ENCODE data around the gene PTPN21. TPM values are rescaled to one million over a fixed set of nuclear protein-coding genes. Genes with fewer than 3 reads are reported as not detected.

PTPN21 gene
- polyA plus RNA-seq, 1 of the 3 experiments (the other 2 are of a cell fraction) = 5.6 TPM

DNA sequence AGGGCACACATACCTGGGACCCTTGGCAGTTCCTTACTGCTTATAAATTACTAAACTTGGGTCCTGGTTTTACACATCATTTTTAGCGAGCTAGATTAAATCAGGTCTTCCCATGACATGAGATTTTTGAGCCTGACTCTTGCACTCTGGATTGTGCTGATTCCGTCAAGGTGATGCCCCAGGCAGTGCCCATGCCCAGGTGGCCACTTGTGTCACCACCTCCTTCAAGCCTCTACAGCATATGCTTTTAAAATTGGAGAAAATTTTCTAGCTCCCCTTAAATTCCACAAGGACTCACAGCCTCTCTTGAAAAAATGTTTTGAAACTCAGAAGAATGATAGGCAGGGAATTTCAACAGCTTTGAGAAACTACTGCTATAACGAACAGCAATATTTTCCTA, 9.6 kb downstream of the PTPN21 start (continued):
- TF ChIP-seq, protein P1, sequence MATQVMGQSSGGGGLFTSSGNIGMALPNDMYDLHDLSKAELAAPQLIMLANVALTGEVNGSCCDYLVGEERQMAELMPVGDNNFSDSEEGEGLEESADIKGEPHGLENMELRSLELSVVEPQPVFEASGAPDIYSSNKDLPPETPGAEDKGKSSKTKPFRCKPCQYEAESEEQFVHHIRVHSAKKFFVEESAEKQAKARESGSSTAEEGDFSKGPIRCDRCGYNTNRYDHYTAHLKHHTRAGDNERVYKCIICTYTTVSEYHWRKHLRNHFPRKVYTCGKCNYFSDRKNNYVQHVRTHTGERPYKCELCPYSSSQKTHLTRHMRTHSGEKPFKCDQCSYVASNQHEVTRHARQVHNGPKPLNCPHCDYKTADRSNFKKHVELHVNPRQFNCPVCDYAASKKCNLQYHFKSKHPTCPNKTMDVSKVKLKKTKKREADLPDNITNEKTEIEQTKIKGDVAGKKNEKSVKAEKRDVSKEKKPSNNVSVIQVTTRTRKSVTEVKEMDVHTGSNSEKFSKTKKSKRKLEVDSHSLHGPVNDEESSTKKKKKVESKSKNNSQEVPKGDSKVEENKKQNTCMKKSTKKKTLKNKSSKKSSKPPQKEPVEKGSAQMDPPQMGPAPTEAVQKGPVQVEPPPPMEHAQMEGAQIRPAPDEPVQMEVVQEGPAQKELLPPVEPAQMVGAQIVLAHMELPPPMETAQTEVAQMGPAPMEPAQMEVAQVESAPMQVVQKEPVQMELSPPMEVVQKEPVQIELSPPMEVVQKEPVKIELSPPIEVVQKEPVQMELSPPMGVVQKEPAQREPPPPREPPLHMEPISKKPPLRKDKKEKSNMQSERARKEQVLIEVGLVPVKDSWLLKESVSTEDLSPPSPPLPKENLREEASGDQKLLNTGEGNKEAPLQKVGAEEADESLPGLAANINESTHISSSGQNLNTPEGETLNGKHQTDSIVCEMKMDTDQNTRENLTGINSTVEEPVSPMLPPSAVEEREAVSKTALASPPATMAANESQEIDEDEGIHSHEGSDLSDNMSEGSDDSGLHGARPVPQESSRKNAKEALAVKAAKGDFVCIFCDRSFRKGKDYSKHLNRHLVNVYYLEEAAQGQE (IDR thresholded peaks at IDR 0.05; ENCODE audit: low read depth, low read length) = no peak

DNA sequence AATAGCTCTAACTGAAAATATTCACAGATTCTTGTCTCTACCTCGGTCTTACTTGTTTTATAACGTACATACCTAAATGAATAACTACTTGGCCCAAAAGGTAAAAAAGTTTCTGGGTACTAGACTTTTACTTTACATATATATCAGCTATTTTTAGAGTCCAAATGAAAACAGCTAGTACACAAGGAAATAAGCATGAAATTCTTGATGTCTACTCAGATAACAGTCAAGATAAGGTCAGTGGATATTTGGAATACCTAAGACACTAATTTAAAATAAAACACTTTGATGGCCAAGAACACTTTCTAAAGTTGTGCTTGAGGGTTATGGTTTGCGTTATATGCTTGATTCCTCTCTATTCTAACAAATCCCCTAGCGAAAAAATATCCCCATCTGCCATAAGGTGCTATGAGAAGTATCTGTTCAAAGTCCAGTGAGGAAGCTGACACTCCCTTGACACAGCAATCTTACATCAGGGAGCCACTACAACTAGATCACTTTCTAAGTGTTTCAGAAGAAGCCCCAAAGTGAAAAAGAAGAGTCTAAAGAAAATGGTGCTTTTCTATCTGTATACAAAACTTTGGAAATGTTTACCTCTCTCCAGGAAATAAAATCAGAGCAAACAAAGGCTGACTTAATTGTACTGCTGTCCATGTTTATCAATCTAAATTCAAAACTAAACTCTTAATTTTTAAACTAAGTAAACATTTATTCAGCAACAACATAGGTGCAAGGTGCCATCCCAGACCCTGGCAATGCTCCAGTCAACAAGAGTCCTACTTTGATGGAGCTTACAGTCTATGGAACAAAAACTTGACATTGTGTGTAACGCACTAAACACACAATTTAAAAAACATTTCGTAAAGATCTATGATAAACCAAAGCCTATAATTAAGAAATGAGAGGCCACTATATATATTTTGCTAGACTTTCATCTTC, 11.7 kb downstream of the PTPN21 start:
- peaks cover 94% of the 10 kb centered on the region for H3K79me2 ChIP-seq (ENCODE audit: insufficient read depth)
- no peaks in the 10 kb centered on the region for H3K9me2 ChIP-seq
- peak overlapping the region; percentile 4 to 24; a peak in 1 of 4 replicates for H3K27ac ChIP-seq (ENCODE audit: low read depth in 2 of 2, low read length in 1 of 2)
- peaks cover 6% of the 10 kb centered on the region for H3F3A ChIP-seq (replicated peaks; ENCODE audit: insufficient read depth)
- no peak overlapping the region for H2AFZ ChIP-seq (ENCODE audit: low read depth)
- H3K9ac ChIP-seq = no peak overlapping the region
- peaks cover 28 to 40% of the 10 kb centered on the region in 2 experiments for H3K36me3 ChIP-seq (replicated peaks in 1 of 2; ENCODE audit: control insufficient read depth in 1 of 2, insufficient read depth in 2 of 2, low read length in 1 of 2)
- H4K20me1 ChIP-seq (ENCODE audit: insufficient read depth) = peaks cover 15% of the 10 kb centered on the region
- no peaks in the 10 kb centered on the region for H3K27me3 ChIP-seq (ENCODE audit: insufficient read depth)
- ChIA-PET POLR2A (no interaction called here), CTCF (no interaction called here)
- 84% methylated on average over 6 of the region's 6 CpGs for WGBS (ENCODE audit: low lambda C conversion rate)
- no peak overlapping the region for H3K4me3 ChIP-seq (ENCODE audit: low read depth in 2 of 2, low read length in 1 of 2)
- no peak for DNase-seq
- H3K4me1 ChIP-seq (ENCODE audit: control insufficient read depth in 1 of 2, insufficient read depth in 2 of 2, low read depth in 1 of 2, low read length in 1 of 2) = peaks cover 0 to 5% of the 10 kb centered on the region in 2 experiments; a peak in 2 of 4 replicates
- no peaks in the 10 kb centered on the region for H3K9me3 ChIP-seq
- peak overlapping the region; percentile 21; the same call in 1 of the 2 replicates for H3K4me2 ChIP-seq
- TF ChIP-seq GATA2 (CRISPR knock-in tag; IDR thresholded peaks at IDR 0.05) (no peak), TCF12 (IDR thresholded peaks at IDR 0.05) (peak; percentile 21; the same call in 1 of the 2 replicates), RCOR1 (IDR thresholded peaks at IDR 0.05; ENCODE audit: low read length) (no peak), FOXJ3 (CRISPR knock-in tag; IDR thresholded peaks at IDR 0.05) (no peak), ELF1 (IDR thresholded peaks at IDR 0.05) (no peak)
- TF ChIP-seq, protein P2, sequence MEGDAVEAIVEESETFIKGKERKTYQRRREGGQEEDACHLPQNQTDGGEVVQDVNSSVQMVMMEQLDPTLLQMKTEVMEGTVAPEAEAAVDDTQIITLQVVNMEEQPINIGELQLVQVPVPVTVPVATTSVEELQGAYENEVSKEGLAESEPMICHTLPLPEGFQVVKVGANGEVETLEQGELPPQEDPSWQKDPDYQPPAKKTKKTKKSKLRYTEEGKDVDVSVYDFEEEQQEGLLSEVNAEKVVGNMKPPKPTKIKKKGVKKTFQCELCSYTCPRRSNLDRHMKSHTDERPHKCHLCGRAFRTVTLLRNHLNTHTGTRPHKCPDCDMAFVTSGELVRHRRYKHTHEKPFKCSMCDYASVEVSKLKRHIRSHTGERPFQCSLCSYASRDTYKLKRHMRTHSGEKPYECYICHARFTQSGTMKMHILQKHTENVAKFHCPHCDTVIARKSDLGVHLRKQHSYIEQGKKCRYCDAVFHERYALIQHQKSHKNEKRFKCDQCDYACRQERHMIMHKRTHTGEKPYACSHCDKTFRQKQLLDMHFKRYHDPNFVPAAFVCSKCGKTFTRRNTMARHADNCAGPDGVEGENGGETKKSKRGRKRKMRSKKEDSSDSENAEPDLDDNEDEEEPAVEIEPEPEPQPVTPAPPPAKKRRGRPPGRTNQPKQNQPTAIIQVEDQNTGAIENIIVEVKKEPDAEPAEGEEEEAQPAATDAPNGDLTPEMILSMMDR (IDR thresholded peaks at IDR 0.05) = no peak
- TF ChIP-seq, protein P3, sequence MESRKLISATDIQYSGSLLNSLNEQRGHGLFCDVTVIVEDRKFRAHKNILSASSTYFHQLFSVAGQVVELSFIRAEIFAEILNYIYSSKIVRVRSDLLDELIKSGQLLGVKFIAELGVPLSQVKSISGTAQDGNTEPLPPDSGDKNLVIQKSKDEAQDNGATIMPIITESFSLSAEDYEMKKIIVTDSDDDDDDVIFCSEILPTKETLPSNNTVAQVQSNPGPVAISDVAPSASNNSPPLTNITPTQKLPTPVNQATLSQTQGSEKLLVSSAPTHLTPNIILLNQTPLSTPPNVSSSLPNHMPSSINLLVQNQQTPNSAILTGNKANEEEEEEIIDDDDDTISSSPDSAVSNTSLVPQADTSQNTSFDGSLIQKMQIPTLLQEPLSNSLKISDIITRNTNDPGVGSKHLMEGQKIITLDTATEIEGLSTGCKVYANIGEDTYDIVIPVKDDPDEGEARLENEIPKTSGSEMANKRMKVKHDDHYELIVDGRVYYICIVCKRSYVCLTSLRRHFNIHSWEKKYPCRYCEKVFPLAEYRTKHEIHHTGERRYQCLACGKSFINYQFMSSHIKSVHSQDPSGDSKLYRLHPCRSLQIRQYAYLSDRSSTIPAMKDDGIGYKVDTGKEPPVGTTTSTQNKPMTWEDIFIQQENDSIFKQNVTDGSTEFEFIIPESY (IDR thresholded peaks at IDR 0.05; ENCODE audit: borderline replicate concordance, low read depth) = no peak
- TF ChIP-seq, protein P1 (IDR thresholded peaks at IDR 0.05; ENCODE audit: low read depth, low read length) = no peak
- TF ChIP-seq, protein P4, sequence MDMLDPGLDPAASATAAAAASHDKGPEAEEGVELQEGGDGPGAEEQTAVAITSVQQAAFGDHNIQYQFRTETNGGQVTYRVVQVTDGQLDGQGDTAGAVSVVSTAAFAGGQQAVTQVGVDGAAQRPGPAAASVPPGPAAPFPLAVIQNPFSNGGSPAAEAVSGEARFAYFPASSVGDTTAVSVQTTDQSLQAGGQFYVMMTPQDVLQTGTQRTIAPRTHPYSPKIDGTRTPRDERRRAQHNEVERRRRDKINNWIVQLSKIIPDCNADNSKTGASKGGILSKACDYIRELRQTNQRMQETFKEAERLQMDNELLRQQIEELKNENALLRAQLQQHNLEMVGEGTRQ (IDR thresholded peaks at IDR 0.05; ENCODE audit: borderline replicate concordance, low read depth, low read length) = no peak
- TF ChIP-seq, protein P5, sequence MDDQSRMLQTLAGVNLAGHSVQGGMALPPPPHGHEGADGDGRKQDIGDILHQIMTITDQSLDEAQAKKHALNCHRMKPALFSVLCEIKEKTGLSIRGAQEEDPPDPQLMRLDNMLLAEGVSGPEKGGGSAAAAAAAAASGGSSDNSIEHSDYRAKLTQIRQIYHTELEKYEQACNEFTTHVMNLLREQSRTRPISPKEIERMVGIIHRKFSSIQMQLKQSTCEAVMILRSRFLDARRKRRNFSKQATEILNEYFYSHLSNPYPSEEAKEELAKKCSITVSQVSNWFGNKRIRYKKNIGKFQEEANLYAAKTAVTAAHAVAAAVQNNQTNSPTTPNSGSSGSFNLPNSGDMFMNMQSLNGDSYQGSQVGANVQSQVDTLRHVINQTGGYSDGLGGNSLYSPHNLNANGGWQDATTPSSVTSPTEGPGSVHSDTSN (IDR thresholded peaks at IDR 0.05) = peak; percentile 10; the same call in 1 of the 2 replicates
- TF ChIP-seq, protein P6, sequence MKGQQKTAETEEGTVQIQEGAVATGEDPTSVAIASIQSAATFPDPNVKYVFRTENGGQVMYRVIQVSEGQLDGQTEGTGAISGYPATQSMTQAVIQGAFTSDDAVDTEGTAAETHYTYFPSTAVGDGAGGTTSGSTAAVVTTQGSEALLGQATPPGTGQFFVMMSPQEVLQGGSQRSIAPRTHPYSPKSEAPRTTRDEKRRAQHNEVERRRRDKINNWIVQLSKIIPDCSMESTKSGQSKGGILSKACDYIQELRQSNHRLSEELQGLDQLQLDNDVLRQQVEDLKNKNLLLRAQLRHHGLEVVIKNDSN (IDR thresholded peaks at IDR 0.05; ENCODE audit: borderline replicate concordance, low read depth) = no peak

Measured in SK-N-SH (cell line).